H9 (cell line): ENCODE measurements around the gene LRRC71. TPM values are rescaled to one million over a fixed set of nuclear protein-coding genes. Genes with fewer than 3 reads are reported as not detected.

Experiments used
- DNase-seq: peaks from one replicate; pipeline ENCODE4 v3.0.0-alpha.2; 2017
- H2AFZ ChIP-seq: one replicate; pipeline ENCODE4 v1.6.1; 2013; ENCODE audit warnings: mild to moderate bottlenecking, low read length, control low read depth, moderate library complexity
- H2AK5ac ChIP-seq: 2 replicates; pipeline ENCODE4 v1.6.1; 2013; ENCODE audit warnings: low read length, control low read depth, mixed read lengths; ENCODE audit not compliant: insufficient read length
- H2BK120ac ChIP-seq: one replicate; pipeline ENCODE4 v1.6.1; 2013; ENCODE audit warnings: low read depth, mild to moderate bottlenecking, low read length, control low read depth, inconsistent platforms; ENCODE audit not compliant: poor library complexity, severe bottlenecking
- H2BK12ac ChIP-seq: 2 replicates; pipeline ENCODE4 v1.6.1; 2013; ENCODE audit warnings: low read length, control low read depth, mixed read lengths, low read depth; ENCODE audit not compliant: insufficient read length
- H2BK15ac ChIP-seq: 2 replicates; pipeline ENCODE4 v1.6.1; 2013; ENCODE audit warnings: low read depth, low read length, control low read depth
- H2BK20ac ChIP-seq: one replicate; pipeline ENCODE4 v1.6.1; 2013; ENCODE audit warnings: low read depth, mild to moderate bottlenecking, low read length, control low read depth, inconsistent platforms; ENCODE audit not compliant: poor library complexity, severe bottlenecking
- H2BK5ac ChIP-seq: 2 replicates; pipeline ENCODE4 v1.6.1; 2013; ENCODE audit warnings: low read length, control low read depth, mixed read lengths; ENCODE audit not compliant: insufficient read length
- H3K14ac ChIP-seq: 2 replicates; pipeline ENCODE4 v1.6.1; 2013; ENCODE audit warnings: low read length, control low read depth; ENCODE audit not compliant: insufficient read depth
- H3K18ac ChIP-seq: 2 replicates; pipeline ENCODE4 v1.6.1; 2013; ENCODE audit warnings: low read depth, mild to moderate bottlenecking, mixed read lengths, low read length, control low read depth; ENCODE audit not compliant: insufficient read length
- H3K23ac ChIP-seq: 2 replicates; pipeline ENCODE4 v1.6.1; 2013; ENCODE audit warnings: low read length, control low read depth, mixed read lengths, low read depth; ENCODE audit not compliant: insufficient read length
- H3K23me2 ChIP-seq: 2 replicates; pipeline ENCODE4 v1.6.1; 2013; ENCODE audit warnings: low read depth, mild to moderate bottlenecking, mixed read lengths, low read length, control low read depth; ENCODE audit not compliant: insufficient read length, poor library complexity, severe bottlenecking
- H3K27ac ChIP-seq: 2 replicates; pipeline ENCODE4 v1.5.1; 2013; ENCODE audit warnings: low read length, control low read depth, mixed read lengths, low read depth; ENCODE audit not compliant: insufficient read length
- H3K27me3 ChIP-seq: 2 replicates; pipeline ENCODE4 v1.6.1; 2013; ENCODE audit warnings: low read length, control low read depth, inconsistent platforms; ENCODE audit not compliant: insufficient read depth
- H3K4ac ChIP-seq: 2 replicates; pipeline ENCODE4 v1.6.1; 2013; ENCODE audit warnings: low read depth, mild to moderate bottlenecking, control low read depth, inconsistent platforms, low read length, moderate library complexity
- H3K4me1 ChIP-seq: 2 replicates; pipeline ENCODE4 v1.6.1; 2013; ENCODE audit warnings: low read length, control low read depth, inconsistent platforms; ENCODE audit not compliant: insufficient read depth
- H3K4me2 ChIP-seq: 2 replicates; pipeline ENCODE4 v1.6.1; 2013; ENCODE audit warnings: low read length, control low read depth, mixed read lengths; ENCODE audit not compliant: insufficient read length, insufficient read depth
- H3K56ac ChIP-seq: 2 replicates; pipeline ENCODE4 v1.6.1; 2013; ENCODE audit warnings: low read depth, mild to moderate bottlenecking, mixed read lengths, low read length, control low read depth; ENCODE audit not compliant: insufficient read length
- H3K79me1 ChIP-seq: 2 replicates; pipeline ENCODE4 v1.6.1; 2013; ENCODE audit warnings: low read depth, mild to moderate bottlenecking, moderate library complexity, low read length, control low read depth, inconsistent platforms; ENCODE audit not compliant: insufficient read depth, poor library complexity, severe bottlenecking
- H3K79me2 ChIP-seq: 2 replicates; pipeline ENCODE4 v1.6.1; 2013; ENCODE audit warnings: low read length, control low read depth, inconsistent platforms; ENCODE audit not compliant: insufficient read depth
- H3K9ac ChIP-seq: 2 replicates; pipeline ENCODE4 v1.6.1; 2013; ENCODE audit warnings: low read length, control low read depth, mixed read lengths; ENCODE audit not compliant: insufficient read length; ENCODE audit errors: extremely low read depth
- H3K9me3 ChIP-seq: one replicate; pipeline ENCODE4 v1.6.1; 2013; ENCODE audit warnings: low read depth, low read length, inconsistent platforms; ENCODE audit not compliant: control insufficient read depth
- H3T11ph ChIP-seq: one replicate; pipeline ENCODE4 v1.6.1; 2013; ENCODE audit warnings: mild to moderate bottlenecking, low read length, control low read depth, inconsistent platforms
- H4K20me1 ChIP-seq: one replicate; pipeline ENCODE4 v1.6.1; 2013; ENCODE audit not compliant: control insufficient read depth, insufficient read length, insufficient read depth
- H4K5ac ChIP-seq: 2 replicates; pipeline ENCODE4 v1.6.1; 2013; ENCODE audit warnings: low read depth, mild to moderate bottlenecking, mixed read lengths, low read length, control low read depth; ENCODE audit not compliant: insufficient read length
- H4K8ac ChIP-seq: replicated peaks from 2 replicates; pipeline ENCODE4 v1.6.1; 2013; ENCODE audit warnings: low read length, control low read depth, mixed read lengths, low read depth; ENCODE audit not compliant: insufficient read length
- H4K91ac ChIP-seq: 2 replicates; pipeline ENCODE4 v1.6.1; 2013; ENCODE audit warnings: low read depth, mild to moderate bottlenecking, moderate library complexity, mixed read lengths, low read length, control low read depth; ENCODE audit not compliant: insufficient read length
- H3K27ac Mint-ChIP-seq, 3 experiments: 2 replicates in 2 of 3; 3 replicates in 1 of 3; pipeline ENCODE4 v1.8.0; 2020 to 2021; ENCODE audit warnings: mixed read lengths in 3 of 3, mild to moderate bottlenecking in 1 of 3, moderate library complexity in 1 of 3
- H3K27me3 Mint-ChIP-seq: 2 replicates; pipeline ENCODE4 v1.8.0; 2021; ENCODE audit warnings: low read depth, mild to moderate bottlenecking, moderate library complexity, mixed read lengths
- H3K36me3 Mint-ChIP-seq, 3 experiments: 2 replicates in 2 of 3; 3 replicates in 1 of 3; pipeline ENCODE4 v1.8.0; 2020 to 2021; ENCODE audit warnings: low read depth in 3 of 3, mixed read lengths in 3 of 3; ENCODE audit not compliant: insufficient read depth in 1 of 3
- H3K4me1 Mint-ChIP-seq, 2 experiments: 2 replicates each; pipeline ENCODE4 v1.8.0; 2020; ENCODE audit warnings: mixed read lengths in 2 of 2
- H3K4me3 Mint-ChIP-seq, 2 experiments: 2 replicates in 1 of 2; 3 replicates in 1 of 2; pipeline ENCODE4 v1.8.0; 2020 to 2021; ENCODE audit warnings: mild to moderate bottlenecking in 2 of 2, mixed read lengths in 2 of 2, moderate library complexity in 1 of 2
- H3K9me3 Mint-ChIP-seq, 2 experiments: 2 replicates in 1 of 2; 3 replicates in 1 of 2; pipeline ENCODE4 v1.8.0; 2020; ENCODE audit warnings: mild to moderate bottlenecking in 2 of 2, mixed read lengths in 2 of 2, moderate library complexity in 1 of 2
- CTCF ChIP-seq: fragments of 200-600 bp; sonication (generic); conservative IDR thresholded peaks from 3 replicates; pipeline ENCODE4 v1.8.0; 2021; ENCODE audit warnings: antibody characterized with exemption, mild to moderate bottlenecking
- WGBS: extraction: QIAGEN DNeasy Blood & Tissue Kit; methylation state at CpG from one replicate; pipeline ENCODE4 v1.1.7; 2013; ENCODE audit warnings: missing lambda C conversion rate, low lambda C conversion rate, mixed read lengths; ENCODE audit not compliant: insufficient read length; ENCODE audit errors: extremely low coverage; 5-methylcytosine and 5-hydroxymethylcytosine counted together
- total RNA-seq: library from RNA; stranded (reverse); gene quantifications from 2 replicates; pipeline ENCODE4 v1.2.1, GENCODE V29; 2021

The LRRC71 gene
- total RNA-seq, 1 experiment from 2014 or later: not detected

GRCh38 chr1:156931211-156931952 lies 10.9 kb downstream of the LRRC71 start:
- no peak for TF ChIP-seq CTCF
- Histone ChIP-seq H3K4me1 (no peaks in the 10 kb centered on the region), H3K23me2 (peaks cover 6% of the 10 kb centered on the region), H3K9me3 (no peaks in the 10 kb centered on the region), H3K56ac (no peak overlapping the region), H3K14ac (no peak overlapping the region), H2BK20ac (no peak overlapping the region), H2BK5ac (no peak overlapping the region), H3K4ac (no peak overlapping the region), H2BK120ac (no peak overlapping the region), H3K4me2 (no peak overlapping the region), H4K91ac (no peak overlapping the region), H2BK12ac (no peak overlapping the region), H2BK15ac (no peak overlapping the region), H3K79me1 (no peaks in the 10 kb centered on the region), H3K27ac (no peak overlapping the region), H4K5ac (no peak overlapping the region), H3T11ph (no peak overlapping the region), H4K8ac (no peak overlapping the region), H3K79me2 (no peaks in the 10 kb centered on the region), H3K23ac (no peak overlapping the region), H3K18ac (no peak overlapping the region), H2AK5ac (no peak overlapping the region), H4K20me1 (no peaks in the 10 kb centered on the region), H3K27me3 (peaks cover 14% of the 10 kb centered on the region), H3K9ac (no peak overlapping the region), H2AFZ (no peak overlapping the region)
- DNase-seq: no peak
- H3K4me3 Mint-ChIP-seq: no peak overlapping the region
- no CpG with 5 or more reads among the region's 11 CpGs for WGBS
- H3K9me3 Mint-ChIP-seq: no peaks in the 10 kb centered on the region; a peak in 1 of 5 replicates
- peaks cover 3 to 16% (median 12%) of the 10 kb centered on the region in 3 experiments; a peak in 6 of 7 replicates for H3K36me3 Mint-ChIP-seq
- H3K27me3 Mint-ChIP-seq: peaks cover 54% of the 10 kb centered on the region
- H3K4me1 Mint-ChIP-seq: peaks cover 44 to 56% of the 10 kb centered on the region in 2 experiments
- no peak overlapping the region for H3K27ac Mint-ChIP-seq
